OCI-LY1 (cell line): ENCODE measurements around the gene MBD3L2.

ENCODE experiments used
- EZH2 ChIP-seq: fragments of 200-600 bp; sonication (generic), shearing (Covaris generic); IDR thresholded peaks from 2 replicates; pipeline ENCODE4 v1.8.0; 2017; ENCODE audit warnings: borderline replicate concordance, mixed run types, mild to moderate bottlenecking, antibody characterized with exemption, low read length, moderate library complexity, mixed read lengths
- TF ChIP-seq, protein P1 (sequence below): fragments of 200-600 bp; sonication (generic), shearing (Covaris generic); IDR thresholded peaks from 2 replicates; pipeline ENCODE4 v1.5.1; 2017; ENCODE audit warnings: mild to moderate bottlenecking, antibody characterized with exemption, low read length, moderate library complexity, mixed read lengths

DNA sequence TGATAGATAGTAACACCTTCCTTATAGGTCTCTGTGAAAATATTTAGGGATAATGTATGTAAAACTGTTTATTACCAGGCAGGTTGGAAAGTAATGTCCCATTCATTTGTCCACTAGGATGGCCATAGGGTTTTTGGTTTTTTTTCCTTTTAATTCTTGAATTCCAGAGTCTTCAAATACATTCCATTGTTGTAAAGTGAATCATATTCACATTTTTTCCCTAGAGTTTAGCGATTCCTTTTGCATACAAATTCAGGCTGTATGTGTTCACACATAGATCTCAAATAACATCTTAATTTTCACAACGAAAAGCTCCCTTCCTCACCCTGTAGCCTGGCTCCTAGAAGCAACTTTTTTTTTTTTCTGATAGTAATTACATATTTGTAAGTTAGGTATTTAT is 18.6 kb downstream of the MBD3L2 start:
- TF ChIP-seq, protein P1, sequence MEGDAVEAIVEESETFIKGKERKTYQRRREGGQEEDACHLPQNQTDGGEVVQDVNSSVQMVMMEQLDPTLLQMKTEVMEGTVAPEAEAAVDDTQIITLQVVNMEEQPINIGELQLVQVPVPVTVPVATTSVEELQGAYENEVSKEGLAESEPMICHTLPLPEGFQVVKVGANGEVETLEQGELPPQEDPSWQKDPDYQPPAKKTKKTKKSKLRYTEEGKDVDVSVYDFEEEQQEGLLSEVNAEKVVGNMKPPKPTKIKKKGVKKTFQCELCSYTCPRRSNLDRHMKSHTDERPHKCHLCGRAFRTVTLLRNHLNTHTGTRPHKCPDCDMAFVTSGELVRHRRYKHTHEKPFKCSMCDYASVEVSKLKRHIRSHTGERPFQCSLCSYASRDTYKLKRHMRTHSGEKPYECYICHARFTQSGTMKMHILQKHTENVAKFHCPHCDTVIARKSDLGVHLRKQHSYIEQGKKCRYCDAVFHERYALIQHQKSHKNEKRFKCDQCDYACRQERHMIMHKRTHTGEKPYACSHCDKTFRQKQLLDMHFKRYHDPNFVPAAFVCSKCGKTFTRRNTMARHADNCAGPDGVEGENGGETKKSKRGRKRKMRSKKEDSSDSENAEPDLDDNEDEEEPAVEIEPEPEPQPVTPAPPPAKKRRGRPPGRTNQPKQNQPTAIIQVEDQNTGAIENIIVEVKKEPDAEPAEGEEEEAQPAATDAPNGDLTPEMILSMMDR = no peak
- TF ChIP-seq EZH2 = no peak
